ENCODE results near the gene UMPS.

GRCh38 chr3:124786511-124787241 is 56.4 kb downstream of the UMPS start:
- TF ChIP-seq, protein P1, sequence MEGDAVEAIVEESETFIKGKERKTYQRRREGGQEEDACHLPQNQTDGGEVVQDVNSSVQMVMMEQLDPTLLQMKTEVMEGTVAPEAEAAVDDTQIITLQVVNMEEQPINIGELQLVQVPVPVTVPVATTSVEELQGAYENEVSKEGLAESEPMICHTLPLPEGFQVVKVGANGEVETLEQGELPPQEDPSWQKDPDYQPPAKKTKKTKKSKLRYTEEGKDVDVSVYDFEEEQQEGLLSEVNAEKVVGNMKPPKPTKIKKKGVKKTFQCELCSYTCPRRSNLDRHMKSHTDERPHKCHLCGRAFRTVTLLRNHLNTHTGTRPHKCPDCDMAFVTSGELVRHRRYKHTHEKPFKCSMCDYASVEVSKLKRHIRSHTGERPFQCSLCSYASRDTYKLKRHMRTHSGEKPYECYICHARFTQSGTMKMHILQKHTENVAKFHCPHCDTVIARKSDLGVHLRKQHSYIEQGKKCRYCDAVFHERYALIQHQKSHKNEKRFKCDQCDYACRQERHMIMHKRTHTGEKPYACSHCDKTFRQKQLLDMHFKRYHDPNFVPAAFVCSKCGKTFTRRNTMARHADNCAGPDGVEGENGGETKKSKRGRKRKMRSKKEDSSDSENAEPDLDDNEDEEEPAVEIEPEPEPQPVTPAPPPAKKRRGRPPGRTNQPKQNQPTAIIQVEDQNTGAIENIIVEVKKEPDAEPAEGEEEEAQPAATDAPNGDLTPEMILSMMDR (conservative IDR thresholded peaks at IDR 0.05), result peak; percentile 68
- no peak for TF ChIP-seq EZH2 (IDR thresholded peaks at IDR 0.05; ENCODE audit: low read depth)

All from PC-9 (cell line).